ENCODE measurements around the gene TRIM8.
A peak's percentile ranks its signal among the peaks of the same experiment; 100 is the strongest.

The TRIM8 gene, protein sequence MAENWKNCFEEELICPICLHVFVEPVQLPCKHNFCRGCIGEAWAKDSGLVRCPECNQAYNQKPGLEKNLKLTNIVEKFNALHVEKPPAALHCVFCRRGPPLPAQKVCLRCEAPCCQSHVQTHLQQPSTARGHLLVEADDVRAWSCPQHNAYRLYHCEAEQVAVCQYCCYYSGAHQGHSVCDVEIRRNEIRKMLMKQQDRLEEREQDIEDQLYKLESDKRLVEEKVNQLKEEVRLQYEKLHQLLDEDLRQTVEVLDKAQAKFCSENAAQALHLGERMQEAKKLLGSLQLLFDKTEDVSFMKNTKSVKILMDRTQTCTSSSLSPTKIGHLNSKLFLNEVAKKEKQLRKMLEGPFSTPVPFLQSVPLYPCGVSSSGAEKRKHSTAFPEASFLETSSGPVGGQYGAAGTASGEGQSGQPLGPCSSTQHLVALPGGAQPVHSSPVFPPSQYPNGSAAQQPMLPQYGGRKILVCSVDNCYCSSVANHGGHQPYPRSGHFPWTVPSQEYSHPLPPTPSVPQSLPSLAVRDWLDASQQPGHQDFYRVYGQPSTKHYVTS

DNA sequence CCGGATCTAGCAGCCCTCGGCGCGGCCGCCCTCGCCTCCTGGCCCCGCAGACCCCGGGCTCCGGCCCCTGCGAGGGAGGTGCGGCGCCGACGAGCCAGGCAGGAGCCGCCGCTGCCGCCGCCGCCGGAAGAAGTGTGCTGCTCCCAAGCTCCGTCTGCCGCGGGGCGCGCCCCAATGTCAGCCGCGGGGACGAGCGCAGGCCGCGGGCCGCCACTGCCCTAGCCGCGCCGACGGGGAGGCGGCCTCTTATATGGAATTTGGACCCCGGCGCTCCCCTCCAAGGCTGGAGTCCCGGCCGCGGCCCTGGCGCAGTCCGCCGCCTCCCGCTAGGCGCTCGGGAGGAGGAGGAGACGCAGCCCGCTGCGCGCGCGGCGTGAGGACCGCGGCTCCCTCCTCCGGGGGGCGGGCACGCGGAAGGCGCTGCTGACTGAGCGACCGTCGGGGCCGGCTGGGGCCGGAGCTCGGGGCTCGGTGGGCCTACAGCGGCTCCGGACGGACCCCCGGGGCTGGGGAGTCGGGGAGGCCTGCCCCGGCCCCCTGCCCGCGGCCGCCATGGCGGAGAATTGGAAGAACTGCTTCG, at the start of gene TRIM8:
TRIM8 (plus strand) TSS at position 414 of the 580 bp plus-strand sequence; CDS start at position 553, 139 bp downstream.
- no peak for DNase-seq (ENCODE audit: low read depth)
- TF ChIP-seq, protein P1, sequence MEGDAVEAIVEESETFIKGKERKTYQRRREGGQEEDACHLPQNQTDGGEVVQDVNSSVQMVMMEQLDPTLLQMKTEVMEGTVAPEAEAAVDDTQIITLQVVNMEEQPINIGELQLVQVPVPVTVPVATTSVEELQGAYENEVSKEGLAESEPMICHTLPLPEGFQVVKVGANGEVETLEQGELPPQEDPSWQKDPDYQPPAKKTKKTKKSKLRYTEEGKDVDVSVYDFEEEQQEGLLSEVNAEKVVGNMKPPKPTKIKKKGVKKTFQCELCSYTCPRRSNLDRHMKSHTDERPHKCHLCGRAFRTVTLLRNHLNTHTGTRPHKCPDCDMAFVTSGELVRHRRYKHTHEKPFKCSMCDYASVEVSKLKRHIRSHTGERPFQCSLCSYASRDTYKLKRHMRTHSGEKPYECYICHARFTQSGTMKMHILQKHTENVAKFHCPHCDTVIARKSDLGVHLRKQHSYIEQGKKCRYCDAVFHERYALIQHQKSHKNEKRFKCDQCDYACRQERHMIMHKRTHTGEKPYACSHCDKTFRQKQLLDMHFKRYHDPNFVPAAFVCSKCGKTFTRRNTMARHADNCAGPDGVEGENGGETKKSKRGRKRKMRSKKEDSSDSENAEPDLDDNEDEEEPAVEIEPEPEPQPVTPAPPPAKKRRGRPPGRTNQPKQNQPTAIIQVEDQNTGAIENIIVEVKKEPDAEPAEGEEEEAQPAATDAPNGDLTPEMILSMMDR (IDR thresholded peaks at IDR 0.05; ENCODE audit: low read depth, low read length, missing control alignments): no peak
- H3K4me3 ChIP-seq (ENCODE audit: low read depth, low read length): peak within 1 kb of the TSS; percentile 67

GRCh38 chr10:102595293-102595692, 49.0 kb upstream of the TRIM8 start:
- TF ChIP-seq, protein P1 (IDR thresholded peaks at IDR 0.05; ENCODE audit: low read depth, low read length, missing control alignments): no peak
- H3K4me3 ChIP-seq (ENCODE audit: low read depth, low read length): no peak overlapping the region
- no peak for DNase-seq (ENCODE audit: low read depth)

- DNase-seq (ENCODE audit: low read depth): no peak
- TF ChIP-seq, protein P1 (IDR thresholded peaks at IDR 0.05; ENCODE audit: low read depth, low read length, missing control alignments): no peak
These were observed 48.4 kb upstream of the TRIM8 start for GRCh38 chr10:102595897-102596296.

GRCh38 chr10:102596506-102596971, 47.7 kb upstream of the TRIM8 start:
- TF ChIP-seq, protein P1 (IDR thresholded peaks at IDR 0.05; ENCODE audit: low read depth, low read length, missing control alignments): peak; percentile 95
- H3K4me3 ChIP-seq (ENCODE audit: low read depth, low read length): no peak overlapping the region
- no peak for DNase-seq (ENCODE audit: low read depth)

More at GRCh38 chr10:102595897-102596296, 48.4 kb upstream of the TRIM8 start:
- H3K4me3 ChIP-seq (ENCODE audit: low read depth, low read length): no peak overlapping the region

GRCh38 chr10:102597131-102597991, 46.9 kb upstream of the TRIM8 start:
- TF ChIP-seq, protein P1 (IDR thresholded peaks at IDR 0.05; ENCODE audit: low read depth, low read length, missing control alignments): no peak
- no peak overlapping the region for H3K4me3 ChIP-seq (ENCODE audit: low read depth, low read length)
- no peak for DNase-seq (ENCODE audit: low read depth)

DNA sequence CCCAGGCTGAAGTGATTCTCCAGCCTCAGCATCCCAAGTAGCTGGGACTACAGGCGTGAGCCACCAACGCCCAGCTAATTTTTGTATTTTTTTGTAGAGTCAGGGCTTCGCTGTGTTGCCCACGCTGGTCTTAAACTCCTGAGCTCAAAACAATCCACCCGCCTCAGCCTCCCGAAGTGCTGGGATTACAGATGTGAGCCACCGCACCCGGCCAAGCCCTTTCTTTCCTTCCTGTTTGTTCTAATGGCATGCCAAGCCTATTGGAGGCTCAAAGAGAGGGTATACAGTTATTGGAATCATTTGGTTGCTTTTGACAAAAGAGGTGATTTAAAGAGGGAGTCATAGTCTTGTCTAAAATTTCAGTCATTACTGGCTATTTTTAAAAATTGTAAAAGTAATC, 46.0 kb upstream of the TRIM8 start:
- H3K4me3 ChIP-seq (ENCODE audit: low read depth, low read length): no peak overlapping the region
- TF ChIP-seq, protein P1 (IDR thresholded peaks at IDR 0.05; ENCODE audit: low read depth, low read length, missing control alignments): no peak
- DNase-seq (ENCODE audit: low read depth): no peak

All from GM12864 (cell line).